RWPE2 (cell line): ENCODE data around the gene PTPN18.

Source experiments
- ATAC-seq: fragments of 200-7000 bp; cut with Tn5 transposase; 3 replicates; pipeline ENCODE4 v1.9.1; 2021; ENCODE audit warnings: low read depth
- DNase-seq: peaks from one replicate; pipeline ENCODE4 v3.0.0-alpha.2; 2020; ENCODE audit warnings: low spot score
- H3K27ac ChIP-seq: fragments of 450-650 bp; 2 replicates; pipeline ENCODE4 v1.5.1; 2017; ENCODE audit warnings: mild to moderate bottlenecking; ENCODE audit not compliant: poor library complexity, severe bottlenecking
- H3K27me3 ChIP-seq: fragments of 250-450 bp; sonication (Bioruptor Pico); 2 replicates; pipeline ENCODE4 v1.5.1; 2021; ENCODE audit warnings: mild to moderate bottlenecking, moderate library complexity; ENCODE audit not compliant: insufficient read depth, poor library complexity, severe bottlenecking
- H3K36me3 ChIP-seq: fragments of 250-450 bp; sonication (Bioruptor Pico); 2 replicates; pipeline ENCODE4 v1.5.1; 2020; ENCODE audit warnings: low read depth, mild to moderate bottlenecking, moderate library complexity
- H3K4me1 ChIP-seq: fragments of 250-450 bp; sonication (Bioruptor Pico); 2 replicates; pipeline ENCODE4 v1.5.1; 2021; ENCODE audit warnings: mild to moderate bottlenecking, moderate library complexity; ENCODE audit not compliant: insufficient read depth, poor library complexity, severe bottlenecking
- H3K4me3 ChIP-seq: fragments of 250-450 bp; sonication (Bioruptor Pico); 2 replicates; pipeline ENCODE4 v1.5.1; 2021; ENCODE audit warnings: mild to moderate bottlenecking, moderate library complexity; ENCODE audit not compliant: severe bottlenecking
- H3K9me3 ChIP-seq: fragments of 250-450 bp; sonication (Bioruptor Pico); 2 replicates; pipeline ENCODE4 v1.5.1; 2021; ENCODE audit warnings: mild to moderate bottlenecking, moderate library complexity; ENCODE audit not compliant: severe bottlenecking
- CTCF ChIP-seq: fragments of 450-650 bp; IDR thresholded peaks from one replicate; pipeline ENCODE4 v1.5.1; 2017; ENCODE audit warnings: mild to moderate bottlenecking, moderate library complexity; ENCODE audit not compliant: poor library complexity, severe bottlenecking

Gene PTPN18

GRCh38 chr2:130345091-130345490, 10.8 kb upstream of the PTPN18 start:
- DNase-seq: no peak
- no peak for TF ChIP-seq CTCF
- H3K4me3 ChIP-seq: no peak overlapping the region
- no peaks in the 10 kb centered on the region for H3K4me1 ChIP-seq
- H3K36me3 ChIP-seq: peaks cover 50% of the 10 kb centered on the region
- H3K9me3 ChIP-seq: no peaks in the 10 kb centered on the region
- no peaks in the 10 kb centered on the region for H3K27me3 ChIP-seq
- no peak overlapping the region for H3K27ac ChIP-seq
- no peak for ATAC-seq

GRCh38 chr2:130345611-130346010, 10.2 kb upstream of the PTPN18 start:
- DNase-seq: no peak
- Histone ChIP-seq H3K9me3 (no peaks in the 10 kb centered on the region), H3K4me3 (no peak overlapping the region), H3K27ac (no peak overlapping the region), H3K36me3 (peaks cover 50% of the 10 kb centered on the region), H3K27me3 (no peaks in the 10 kb centered on the region), H3K4me1 (no peaks in the 10 kb centered on the region)
- no peak for TF ChIP-seq CTCF
- no peak for ATAC-seq

- H3K4me1 ChIP-seq: no peaks in the 10 kb centered on the region
- H3K9me3 ChIP-seq: no peaks in the 10 kb centered on the region
- ATAC-seq (no peak), DNase-seq (no peak)
- H3K36me3 ChIP-seq: peaks cover 47% of the 10 kb centered on the region
- TF ChIP-seq CTCF: no peak
- H3K27ac ChIP-seq: no peak overlapping the region
- no peak overlapping the region for H3K4me3 ChIP-seq
- no peaks in the 10 kb centered on the region for H3K27me3 ChIP-seq
These were observed 9.7 kb upstream of the PTPN18 start for GRCh38 chr2:130346041-130346740.

GRCh38 chr2:130346741-130347066, 9.2 kb upstream of the PTPN18 start:
- Histone ChIP-seq H3K4me1 (no peaks in the 10 kb centered on the region), H3K9me3 (no peaks in the 10 kb centered on the region), H3K27ac (no peak overlapping the region), H3K4me3 (no peak overlapping the region), H3K27me3 (no peaks in the 10 kb centered on the region), H3K36me3 (peaks cover 47% of the 10 kb centered on the region)
- TF ChIP-seq CTCF: no peak
- no peak for ATAC-seq
- DNase-seq: no peak

- Histone ChIP-seq H3K9me3 (no peaks in the 10 kb centered on the region), H3K36me3 (peaks cover 47% of the 10 kb centered on the region), H3K4me3 (no peak overlapping the region), H3K27me3 (no peaks in the 10 kb centered on the region), H3K4me1 (no peaks in the 10 kb centered on the region), H3K27ac (no peak overlapping the region)
- no peak for TF ChIP-seq CTCF
- no peak for DNase-seq
- ATAC-seq: no peak
These were observed 8.5 kb upstream of the PTPN18 start for GRCh38 chr2:130347220-130347925.
